Astrocyte of the spinal cord (primary cell): Measurements from ENCODE around the gene ZNF132.
"Not testable (repeated sequence)": the region's sequence is repeated elsewhere in the genome, so short reads cannot be mapped to it uniquely, and the experiment has no call there.

Experiments used
- DNase-seq: peaks from one replicate; pipeline ENCODE4 v3.0.0; 2011; ENCODE audit warnings: low read depth, low spot score
- H3K4me3 ChIP-seq: 2 replicates; pipeline ENCODE4 v1.5.1; 2011; ENCODE audit warnings: low read depth, mild to moderate bottlenecking, low read length, moderate library complexity
- CTCF ChIP-seq: IDR thresholded peaks from 2 replicates; pipeline ENCODE4 v1.5.1; 2012; ENCODE audit warnings: low read depth, mild to moderate bottlenecking, low read length, inconsistent platforms
- in situ Hi-C: cut with HindIII; loops from 2 replicates; pipeline ENCODE4 v1.10.0; 2017; ENCODE audit warnings: low sequenced_read_pairs

Gene ZNF132

GRCh38 chr19:58474997-58475713, 35.2 kb upstream of the ZNF132 start:
- in situ Hi-C loops = no loop called here
- peak overlapping the region; percentile 61 for H3K4me3 ChIP-seq
- no peak for DNase-seq
- TF ChIP-seq CTCF = no peak

GRCh38 chr19:58474291-58474996, 34.5 kb upstream of the ZNF132 start:
- in situ Hi-C loops = no loop called here
- no peak overlapping the region for H3K4me3 ChIP-seq
- DNase-seq = peak; percentile 47
- TF ChIP-seq CTCF = no peak

GRCh38 chr19:58473775-58474174, 33.8 kb upstream of the ZNF132 start:
- H3K4me3 ChIP-seq = no peak overlapping the region

GRCh38 chr19:58471736-58472135, 31.8 kb upstream of the ZNF132 start:
- no peak for DNase-seq
- in situ Hi-C loops = no loop called here
- no peak overlapping the region for H3K4me3 ChIP-seq
- TF ChIP-seq CTCF = no peak

More at GRCh38 chr19:58473775-58474174, 33.8 kb upstream of the ZNF132 start:
- no peak for TF ChIP-seq CTCF
- no peak for DNase-seq
- in situ Hi-C loops = no loop called here

- DNase-seq, in situ Hi-C loops: not testable (repeated sequence)
Measured at GRCh38 chr19:58470837-58471543, 31.0 kb upstream of the ZNF132 start.

GRCh38 chr19:58469241-58470013, 29.5 kb upstream of the ZNF132 start:
- no peak overlapping the region for H3K4me3 ChIP-seq
- DNase-seq = no peak
- in situ Hi-C loops = no loop called here
- no peak for TF ChIP-seq CTCF

More at GRCh38 chr19:58470837-58471543, 31.0 kb upstream of the ZNF132 start:
- H3K4me3 ChIP-seq = not testable (repeated sequence)
